ENCODE results near the gene AFG1L. TPM values are rescaled to one million over a fixed set of nuclear protein-coding genes. Genes with fewer than 3 reads are reported as not detected.
A peak's percentile ranks its signal among the peaks of the same experiment; 100 is the strongest.
"Not testable (repeated sequence)": the region's sequence is repeated elsewhere in the genome, so short reads cannot be mapped to it uniquely, and the experiment has no call there.

Gene AFG1L
- total RNA-seq, 1 experiment from 2014 or later: 6.1 TPM

GRCh38 chr6:108275976-108276375 lies 18.9 kb upstream of the AFG1L start:
- Histone ChIP-seq H3K36me3 (ENCODE audit: insufficient read depth, low read length) (no peaks in the 10 kb centered on the region), H3K4me1 (ENCODE audit: low read length) (no peaks in the 10 kb centered on the region), H3K4me3 (ENCODE audit: low read length) (no peak overlapping the region), H3K27ac (ENCODE audit: low read length) (no peak overlapping the region), H3K27me3 (ENCODE audit: low read length) (no peaks in the 10 kb centered on the region), H3K79me2 (ENCODE audit: low read length) (no peaks in the 10 kb centered on the region), H4K20me1 (ENCODE audit: insufficient read depth, low read depth, low read length) (no peaks in the 10 kb centered on the region), H3K4me2 (ENCODE audit: low read depth, low read length, poor library complexity, severe bottlenecking) (no peak overlapping the region), H2AFZ (ENCODE audit: low read length) (no peak overlapping the region), H3K9me2 (replicated peaks; ENCODE audit: insufficient read depth, low read length) (no peaks in the 10 kb centered on the region), H3K9me3 (ENCODE audit: low read length) (no peaks in the 10 kb centered on the region), H3K9ac (ENCODE audit: low read length) (no peak overlapping the region)
- DNase-seq: no peak

- no peaks in the 10 kb centered on the region for H3K27me3 ChIP-seq (ENCODE audit: low read length)
- peak; percentile 9 for DNase-seq
- H3K4me3 ChIP-seq (ENCODE audit: low read length): no peak overlapping the region
- H3K9me2 ChIP-seq (replicated peaks; ENCODE audit: insufficient read depth, low read length): no peaks in the 10 kb centered on the region
- H3K4me1 ChIP-seq (ENCODE audit: low read length): no peaks in the 10 kb centered on the region
- no peaks in the 10 kb centered on the region for H4K20me1 ChIP-seq (ENCODE audit: insufficient read depth, low read depth, low read length)
- no peaks in the 10 kb centered on the region for H3K9me3 ChIP-seq (ENCODE audit: low read length)
- no peak overlapping the region for H3K9ac ChIP-seq (ENCODE audit: low read length)
- H3K27ac ChIP-seq (ENCODE audit: low read length): no peak overlapping the region
- no peak overlapping the region for H2AFZ ChIP-seq (ENCODE audit: low read length)
- H3K4me2 ChIP-seq (ENCODE audit: low read depth, low read length, poor library complexity, severe bottlenecking): no peak overlapping the region
- no peaks in the 10 kb centered on the region for H3K79me2 ChIP-seq (ENCODE audit: low read length)
- H3K36me3 ChIP-seq (ENCODE audit: insufficient read depth, low read length): no peaks in the 10 kb centered on the region
These were observed 17.6 kb upstream of the AFG1L start for GRCh38 chr6:108277295-108277694.

GRCh38 chr6:108277831-108278230 lies 17.0 kb upstream of the AFG1L start:
- no peak overlapping the region for H3K4me3 ChIP-seq (ENCODE audit: low read length)
- H3K79me2 ChIP-seq (ENCODE audit: low read length): no peaks in the 10 kb centered on the region
- no peaks in the 10 kb centered on the region for H4K20me1 ChIP-seq (ENCODE audit: insufficient read depth, low read depth, low read length)
- no peaks in the 10 kb centered on the region for H3K4me1 ChIP-seq (ENCODE audit: low read length)
- no peak overlapping the region for H3K27ac ChIP-seq (ENCODE audit: low read length)
- no peak overlapping the region for H3K4me2 ChIP-seq (ENCODE audit: low read depth, low read length, poor library complexity, severe bottlenecking)
- no peak overlapping the region for H2AFZ ChIP-seq (ENCODE audit: low read length)
- no peak overlapping the region for H3K9ac ChIP-seq (ENCODE audit: low read length)
- H3K36me3 ChIP-seq (ENCODE audit: insufficient read depth, low read length): no peaks in the 10 kb centered on the region
- H3K9me2 ChIP-seq (replicated peaks; ENCODE audit: insufficient read depth, low read length): no peaks in the 10 kb centered on the region
- H3K9me3 ChIP-seq (ENCODE audit: low read length): no peaks in the 10 kb centered on the region
- H3K27me3 ChIP-seq (ENCODE audit: low read length): no peaks in the 10 kb centered on the region
- DNase-seq: peak; percentile 38

GRCh38 chr6:108285381-108285780 lies 9.5 kb upstream of the AFG1L start:
- Histone ChIP-seq H3K79me2 (ENCODE audit: low read length) (no peaks in the 10 kb centered on the region), H3K27ac (ENCODE audit: low read length) (no peak overlapping the region), H3K9me3 (ENCODE audit: low read length) (no peaks in the 10 kb centered on the region), H2AFZ (ENCODE audit: low read length) (no peak overlapping the region), H3K9me2 (replicated peaks; ENCODE audit: insufficient read depth, low read length) (no peaks in the 10 kb centered on the region), H3K4me2 (ENCODE audit: low read depth, low read length, poor library complexity, severe bottlenecking) (no peak overlapping the region), H3K36me3 (ENCODE audit: insufficient read depth, low read length) (no peaks in the 10 kb centered on the region), H3K27me3 (ENCODE audit: low read length) (no peaks in the 10 kb centered on the region), H3K4me3 (ENCODE audit: low read length) (no peak overlapping the region), H3K4me1 (ENCODE audit: low read length) (0 out of 2 replicates have a peak, but pooled peaks cover 2% of the 10 kb centered on the region), H3K9ac (ENCODE audit: low read length) (no peak overlapping the region), H4K20me1 (ENCODE audit: insufficient read depth, low read depth, low read length) (no peaks in the 10 kb centered on the region)
- no peak for DNase-seq

GRCh38 chr6:108286366-108286765 lies 8.5 kb upstream of the AFG1L start:
- Histone ChIP-seq H3K79me2 (ENCODE audit: low read length) (no peaks in the 10 kb centered on the region), H3K4me1 (ENCODE audit: low read length) (0 out of 2 replicates have a peak, but pooled peaks cover 2% of the 10 kb centered on the region), H3K4me2 (ENCODE audit: low read depth, low read length, poor library complexity, severe bottlenecking) (no peak overlapping the region), H4K20me1 (ENCODE audit: insufficient read depth, low read depth, low read length) (no peaks in the 10 kb centered on the region), H3K9me2 (replicated peaks; ENCODE audit: insufficient read depth, low read length) (no peaks in the 10 kb centered on the region), H3K4me3 (ENCODE audit: low read length) (no peak overlapping the region), H3K36me3 (ENCODE audit: insufficient read depth, low read length) (no peaks in the 10 kb centered on the region), H3K9ac (ENCODE audit: low read length) (no peak overlapping the region), H3K9me3 (ENCODE audit: low read length) (no peaks in the 10 kb centered on the region), H3K27ac (ENCODE audit: low read length) (no peak overlapping the region), H3K27me3 (ENCODE audit: low read length) (no peaks in the 10 kb centered on the region), H2AFZ (ENCODE audit: low read length) (no peak overlapping the region)
- no peak for DNase-seq

- Histone ChIP-seq H3K4me2 (ENCODE audit: low read depth, low read length, poor library complexity, severe bottlenecking) (no peak overlapping the region), H4K20me1 (ENCODE audit: insufficient read depth, low read depth, low read length) (no peaks in the 10 kb centered on the region), H3K79me2 (ENCODE audit: low read length) (no peaks in the 10 kb centered on the region), H3K4me3 (ENCODE audit: low read length) (no peak overlapping the region), H3K36me3 (ENCODE audit: insufficient read depth, low read length) (no peaks in the 10 kb centered on the region), H3K9me2 (replicated peaks; ENCODE audit: insufficient read depth, low read length) (no peaks in the 10 kb centered on the region), H3K27me3 (ENCODE audit: low read length) (no peaks in the 10 kb centered on the region), H3K27ac (ENCODE audit: low read length) (no peak overlapping the region), H3K4me1 (ENCODE audit: low read length) (0 out of 2 replicates have a peak, but pooled peaks cover 2% of the 10 kb centered on the region), H3K9me3 (ENCODE audit: low read length) (no peaks in the 10 kb centered on the region), H2AFZ (ENCODE audit: low read length) (no peak overlapping the region), H3K9ac (ENCODE audit: low read length) (no peak overlapping the region)
- DNase-seq: no peak
These were observed 7.5 kb upstream of the AFG1L start for GRCh38 chr6:108287373-108287772.

- H3K4me1 ChIP-seq (ENCODE audit: low read length): 0 out of 2 replicates have a peak, but pooled peaks cover 2% of the 10 kb centered on the region
- H3K36me3 ChIP-seq (ENCODE audit: insufficient read depth, low read length): no peaks in the 10 kb centered on the region
- H3K4me2 ChIP-seq (ENCODE audit: low read depth, low read length, poor library complexity, severe bottlenecking): no peak overlapping the region
- H3K9me2 ChIP-seq (replicated peaks; ENCODE audit: insufficient read depth, low read length): no peaks in the 10 kb centered on the region
- no peaks in the 10 kb centered on the region for H3K79me2 ChIP-seq (ENCODE audit: low read length)
- no peak overlapping the region for H3K4me3 ChIP-seq (ENCODE audit: low read length)
- no peaks in the 10 kb centered on the region for H3K27me3 ChIP-seq (ENCODE audit: low read length)
- H2AFZ ChIP-seq (ENCODE audit: low read length): no peak overlapping the region
- no peaks in the 10 kb centered on the region for H4K20me1 ChIP-seq (ENCODE audit: insufficient read depth, low read depth, low read length)
- H3K9ac ChIP-seq (ENCODE audit: low read length): no peak overlapping the region
- H3K9me3 ChIP-seq (ENCODE audit: low read length): no peaks in the 10 kb centered on the region
- DNase-seq: no peak
- H3K27ac ChIP-seq (ENCODE audit: low read length): no peak overlapping the region
These were observed 6.1 kb upstream of the AFG1L start for GRCh38 chr6:108288742-108289141.

GRCh38 chr6:108291091-108291490 lies 3.8 kb upstream of the AFG1L start:
- no peak for DNase-seq
- Histone ChIP-seq H3K9me2 (replicated peaks; ENCODE audit: insufficient read depth, low read length) (no peaks in the 10 kb centered on the region), H4K20me1 (ENCODE audit: insufficient read depth, low read depth, low read length) (no peaks in the 10 kb centered on the region), H3K79me2 (ENCODE audit: low read length) (0 out of 2 replicates have a peak, but pooled peaks cover 5% of the 10 kb centered on the region), H3K27me3 (ENCODE audit: low read length) (no peaks in the 10 kb centered on the region), H3K9ac (ENCODE audit: low read length) (no peak overlapping the region), H2AFZ (ENCODE audit: low read length) (no peak overlapping the region), H3K4me2 (ENCODE audit: low read depth, low read length, poor library complexity, severe bottlenecking) (no peak overlapping the region), H3K9me3 (ENCODE audit: low read length) (no peaks in the 10 kb centered on the region), H3K36me3 (ENCODE audit: insufficient read depth, low read length) (no peaks in the 10 kb centered on the region), H3K4me1 (ENCODE audit: low read length) (peaks cover 13% of the 10 kb centered on the region), H3K4me3 (ENCODE audit: low read length) (no peak overlapping the region), H3K27ac (ENCODE audit: low read length) (no peak overlapping the region)

- peaks cover 17% of the 10 kb centered on the region for H3K4me1 ChIP-seq (ENCODE audit: low read length)
- H3K4me2 ChIP-seq (ENCODE audit: low read depth, low read length, poor library complexity, severe bottlenecking); H3K9me2 ChIP-seq (replicated peaks; ENCODE audit: insufficient read depth, low read length); H4K20me1 ChIP-seq (ENCODE audit: insufficient read depth, low read depth, low read length); H3K27ac ChIP-seq (ENCODE audit: low read length); H3K4me3 ChIP-seq (ENCODE audit: low read length); H2AFZ ChIP-seq (ENCODE audit: low read length); H3K9me3 ChIP-seq (ENCODE audit: low read length); H3K9ac ChIP-seq (ENCODE audit: low read length); H3K27me3 ChIP-seq (ENCODE audit: low read length); H3K79me2 ChIP-seq (ENCODE audit: low read length); DNase-seq; H3K36me3 ChIP-seq (ENCODE audit: insufficient read depth, low read length): not testable (repeated sequence)
These were observed 2.3 kb upstream of the AFG1L start for GRCh38 chr6:108292561-108292960.
